Esophagus squamous epithelium (tissue), 5 donors: ENCODE data around the gene ASCC2. TPM values are rescaled to one million over a fixed set of nuclear protein-coding genes. Genes with fewer than 3 reads are reported as not detected.

ENCODE experiments used
- DNase-seq: peaks from one replicate; lab custom pipeline; 2025; lab: John Stamatoyannopoulos, UW
- H3K27ac ChIP-seq, 4 donors: fragments of 200-600 bp; sonication (generic); one replicate each; pipeline ENCODE4 v1.5.1; 2016 to 2019; ENCODE audit warnings: mild to moderate bottlenecking in 1 of 4
- H3K27me3 ChIP-seq, 4 donors: fragments of 200-600 bp; sonication (generic); 1 replicate in 3 of 4; 2 replicates in 1 of 4; pipeline versions ENCODE4 v1.5.1 to v1.6.0; 2017 to 2021; ENCODE audit warnings: antibody characterized with exemption in 1 of 4
- H3K36me3 ChIP-seq, 3 donors: fragments of 200-600 bp; sonication (generic); one replicate each; pipeline ENCODE4 v1.5.1; 2016 to 2019
- H3K4me1 ChIP-seq, 3 donors: fragments of 200-600 bp; sonication (generic); one replicate each; pipeline ENCODE4 v1.5.1; 2017 to 2019
- H3K4me3 ChIP-seq, 4 donors: fragments of 200-600 bp; sonication (generic); 1 replicate in 3 of 4; 2 replicates in 1 of 4; pipeline ENCODE4 v1.5.1; 2016 to 2019; ENCODE audit warnings: mild to moderate bottlenecking in 2 of 4, moderate library complexity in 1 of 4
- H3K9me3 ChIP-seq, 3 donors: fragments of 200-600 bp; sonication (generic); one replicate each; pipeline ENCODE4 v1.5.1; 2016 to 2019
- POLR2A ChIP-seq, 4 donors: fragments of 450-650 bp; IDR thresholded peaks; one replicate each; pipeline ENCODE4 v1.6.1; 2017; ENCODE audit warnings: antibody characterized with exemption in 4 of 4, mild to moderate bottlenecking in 4 of 4, moderate library complexity in 3 of 4
- WGBS, 2 donors: methylation state at CpG; one replicate each; pipeline ENCODE4 v1.1.5; 2018; 5-methylcytosine and 5-hydroxymethylcytosine counted together
- intact Hi-C: fragments of 100-400 bp; cut with DNase I; formaldehyde crosslinking; loops from one replicate; pipeline ENCODE4 v1.15.0; 2022
- total RNA-seq, 4 donors: library from RNA; depleted of rRNA; stranded (reverse); fragments of >200 nt; gene quantifications; one replicate each; pipeline ENCODE4 v1.1.0, GENCODE V29; 2016
- TF ChIP-seq, protein P1 (sequence below), 6 experiments: fragments of 450-650 bp in 4 of 6; fragments of 200-600 bp in 2 of 6; sonication (generic) in 2 of 6; IDR thresholded peaks; one replicate each; pipeline ENCODE4 v1.5.1; 2016 to 2019; ENCODE audit warnings: antibody characterized with exemption in 6 of 6, mild to moderate bottlenecking in 4 of 6, moderate library complexity in 4 of 6
- donor health status: DM: yes; HTN: yes; CAD: no.

The ASCC2 gene
- total RNA-seq, 4 donors from 2014 or later: 47.5 to 99.7 (median 57.8) TPM

DNA sequence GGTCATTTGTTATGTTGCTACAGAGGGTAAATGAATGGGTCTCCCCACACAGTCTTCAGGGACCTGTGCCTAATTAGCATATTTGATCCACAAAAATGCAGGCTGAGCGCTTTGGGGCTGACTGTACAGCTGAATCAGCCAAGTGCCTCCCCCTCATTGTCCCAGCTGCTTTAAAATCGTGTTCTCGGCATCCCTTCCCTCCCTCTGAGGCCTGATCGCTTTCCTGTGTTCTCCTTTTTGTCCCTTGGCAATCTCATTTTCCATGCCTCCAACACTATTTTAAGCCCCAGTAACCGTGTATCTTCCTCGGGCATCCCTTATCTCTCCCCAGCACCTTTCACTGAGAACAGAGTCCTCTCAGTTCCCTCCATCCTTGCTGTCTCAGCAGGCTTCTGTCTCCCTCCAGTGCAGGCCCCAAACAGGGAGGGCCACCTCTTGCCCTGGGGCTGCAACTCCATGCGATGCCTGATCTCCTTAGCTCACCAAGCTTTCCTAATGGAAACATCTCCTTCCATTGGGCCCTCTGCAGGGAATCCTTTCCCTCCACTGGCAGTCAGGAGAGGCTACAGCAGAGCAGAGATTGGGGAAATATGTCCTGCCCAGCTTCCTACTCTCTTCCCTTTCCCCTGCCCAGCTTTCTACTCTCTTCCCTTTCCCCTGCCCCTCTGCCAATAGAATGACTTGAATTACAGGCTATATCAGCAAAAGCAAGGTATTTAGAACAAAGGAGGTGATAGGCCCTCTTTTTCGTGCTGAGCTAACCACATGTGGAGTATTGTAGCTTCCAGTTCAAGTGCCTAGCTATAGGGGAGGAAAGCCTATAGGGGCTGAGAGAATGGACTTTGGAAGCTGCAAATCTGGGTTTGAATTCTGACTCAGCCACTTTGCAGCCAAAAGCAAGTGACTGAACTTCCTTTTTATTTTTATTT lies 57.1 kb downstream of the ASCC2 start:
- Histone ChIP-seq H3K27ac (peak overlapping the region; percentile 49 to 80 (median 75)), H3K4me1 (peaks cover 30 to 75% (median 40%) of the 10 kb centered on the region in 3 donors), H3K36me3 (no peaks in the 10 kb centered on the region), H3K4me3 (no peak overlapping the region), H3K27me3 (no peaks in the 10 kb centered on the region), H3K9me3 (no peaks in the 10 kb centered on the region)
- DNase-seq: no peak
- 28 to 35% methylated on average over 8 of the region's 8 CpGs for WGBS, 2 donors
- TF ChIP-seq, protein P1, sequence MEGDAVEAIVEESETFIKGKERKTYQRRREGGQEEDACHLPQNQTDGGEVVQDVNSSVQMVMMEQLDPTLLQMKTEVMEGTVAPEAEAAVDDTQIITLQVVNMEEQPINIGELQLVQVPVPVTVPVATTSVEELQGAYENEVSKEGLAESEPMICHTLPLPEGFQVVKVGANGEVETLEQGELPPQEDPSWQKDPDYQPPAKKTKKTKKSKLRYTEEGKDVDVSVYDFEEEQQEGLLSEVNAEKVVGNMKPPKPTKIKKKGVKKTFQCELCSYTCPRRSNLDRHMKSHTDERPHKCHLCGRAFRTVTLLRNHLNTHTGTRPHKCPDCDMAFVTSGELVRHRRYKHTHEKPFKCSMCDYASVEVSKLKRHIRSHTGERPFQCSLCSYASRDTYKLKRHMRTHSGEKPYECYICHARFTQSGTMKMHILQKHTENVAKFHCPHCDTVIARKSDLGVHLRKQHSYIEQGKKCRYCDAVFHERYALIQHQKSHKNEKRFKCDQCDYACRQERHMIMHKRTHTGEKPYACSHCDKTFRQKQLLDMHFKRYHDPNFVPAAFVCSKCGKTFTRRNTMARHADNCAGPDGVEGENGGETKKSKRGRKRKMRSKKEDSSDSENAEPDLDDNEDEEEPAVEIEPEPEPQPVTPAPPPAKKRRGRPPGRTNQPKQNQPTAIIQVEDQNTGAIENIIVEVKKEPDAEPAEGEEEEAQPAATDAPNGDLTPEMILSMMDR (IDR thresholded peaks at IDR 0.05): no peak
- TF ChIP-seq POLR2A (IDR thresholded peaks at IDR 0.05): no peak
- intact Hi-C loops: no loop called here

DNA sequence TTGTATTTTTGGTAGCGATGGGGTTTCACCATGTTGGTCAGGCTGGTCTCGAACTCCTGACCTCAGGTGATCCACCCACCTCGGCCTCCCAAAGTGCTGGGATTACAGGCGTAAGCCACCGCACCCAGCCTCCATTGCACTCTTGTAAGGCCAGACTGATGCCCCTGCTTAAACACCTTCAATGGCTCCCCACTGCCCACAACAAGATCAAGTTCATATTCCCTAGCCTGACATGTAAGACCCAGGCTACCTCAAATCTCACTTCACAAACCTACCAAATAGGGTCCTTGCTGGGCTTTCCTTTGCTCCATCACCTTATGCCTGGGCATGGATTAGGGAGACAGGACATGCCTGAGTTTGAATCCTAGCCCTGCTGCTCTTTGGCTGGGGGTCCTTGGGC lies 57.9 kb downstream of the ASCC2 start:
- H3K36me3 ChIP-seq: no peaks in the 10 kb centered on the region
- H3K4me1 ChIP-seq: peaks cover 28 to 71% (median 39%) of the 10 kb centered on the region in 3 donors
- peak overlapping the region in 3 of 4 donors; percentile 49 to 80 (median 79) for H3K27ac ChIP-seq
- intact Hi-C loops: no loop called here
- H3K4me3 ChIP-seq: no peak overlapping the region
- no peaks in the 10 kb centered on the region for H3K9me3 ChIP-seq
- 73 to 98% methylated on average over 2 to 5 of the region's 5 CpGs for WGBS, 2 donors
- TF ChIP-seq, protein P1 (IDR thresholded peaks at IDR 0.05): no peak
- TF ChIP-seq POLR2A (IDR thresholded peaks at IDR 0.05): no peak
- no peak for DNase-seq
- H3K27me3 ChIP-seq: no peaks in the 10 kb centered on the region

DNA sequence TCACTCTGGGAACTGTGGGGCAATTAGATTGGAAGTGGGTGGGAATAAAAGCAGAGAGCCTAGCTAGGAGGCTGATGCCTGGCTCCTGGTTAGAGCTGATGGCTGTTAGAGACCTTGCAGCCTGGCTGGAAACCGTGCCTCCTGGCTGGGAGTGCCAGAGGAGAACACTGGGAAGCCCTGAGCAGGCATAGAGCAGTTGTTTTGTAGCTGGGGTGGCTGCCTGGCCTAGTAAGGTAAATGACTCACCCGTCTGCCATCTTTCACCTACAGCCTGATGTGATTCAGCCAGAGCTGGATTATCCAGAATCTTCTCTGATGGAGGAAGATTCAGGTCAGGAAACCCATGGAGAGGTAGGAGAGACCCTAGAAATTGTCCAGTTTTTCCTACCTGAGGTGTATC lies 64.8 kb downstream of the ASCC2 start:
- H3K4me3 ChIP-seq: no peak overlapping the region
- H3K9me3 ChIP-seq: no peaks in the 10 kb centered on the region
- H3K27me3 ChIP-seq: no peaks in the 10 kb centered on the region
- WGBS, 2 donors: 19 to 48% methylated on average over 2 of the region's 2 CpGs
- DNase-seq: no peak
- peaks cover 7 to 36% (median 8%) of the 10 kb centered on the region in 3 donors for H3K4me1 ChIP-seq
- peaks cover 6 to 29% (median 9%) of the 10 kb centered on the region in 3 donors for H3K36me3 ChIP-seq
- peak overlapping the region; percentile 6 to 57 (median 45) for H3K27ac ChIP-seq
- TF ChIP-seq, protein P1 (IDR thresholded peaks at IDR 0.05): no peak
- TF ChIP-seq POLR2A (IDR thresholded peaks at IDR 0.05): no peak
- intact Hi-C loops: no loop called here

DNA sequence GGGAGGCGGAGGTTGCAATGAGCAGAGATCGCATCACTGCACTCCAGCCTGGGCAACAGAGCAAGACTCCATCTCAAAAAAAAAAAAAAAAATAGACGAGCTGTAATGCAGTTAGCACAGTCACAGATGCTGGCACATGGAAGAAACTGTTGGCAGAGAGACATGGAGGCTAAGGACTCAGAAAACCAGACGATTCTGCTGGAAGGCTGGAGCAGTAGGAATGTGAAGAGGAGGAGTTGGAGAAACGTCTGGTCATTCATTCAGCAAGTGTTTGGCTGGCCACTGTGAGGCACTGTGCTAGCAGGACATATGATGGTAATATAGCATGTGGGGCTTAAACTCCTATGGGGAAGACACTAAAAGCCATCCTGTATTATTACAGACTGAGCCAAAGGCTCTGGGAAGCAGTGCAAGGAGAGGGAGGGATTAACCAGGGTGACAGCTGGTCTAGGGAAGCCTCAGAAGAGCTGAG lies 65.9 kb downstream of the ASCC2 start:
- intact Hi-C loops: no loop called here
- WGBS, 2 donors: 48 to 49% methylated on average over 4 to 5 of the region's 5 CpGs
- TF ChIP-seq, protein P1 (IDR thresholded peaks at IDR 0.05): peak in 2 of 6 experiments; percentile 17 to 51
- no peak for TF ChIP-seq POLR2A (IDR thresholded peaks at IDR 0.05)

More for the DNA sequence above, 65.9 kb downstream of the ASCC2 start:
- H3K4me3 ChIP-seq: no peak overlapping the region
- no peak for DNase-seq
- peaks cover 6 to 29% (median 9%) of the 10 kb centered on the region in 3 donors for H3K36me3 ChIP-seq
- H3K27me3 ChIP-seq: no peaks in the 10 kb centered on the region
- H3K4me1 ChIP-seq: peaks cover 10 to 41% (median 14%) of the 10 kb centered on the region in 3 donors
- H3K27ac ChIP-seq: peak overlapping the region in 1 of 4 donors; percentile 52
- no peaks in the 10 kb centered on the region for H3K9me3 ChIP-seq
